ENCODE measurements around the gene CNIH4. TPM values are rescaled to one million over a fixed set of nuclear protein-coding genes. Genes with fewer than 3 reads are reported as not detected.

Gene CNIH4
- total and polyA plus RNA-seq, 10 of the 15 experiments (the other 5 are each of a cell fraction or from before 2014, with no cell fraction given), result 23.2 to 173 (median 51.4) TPM

DNA sequence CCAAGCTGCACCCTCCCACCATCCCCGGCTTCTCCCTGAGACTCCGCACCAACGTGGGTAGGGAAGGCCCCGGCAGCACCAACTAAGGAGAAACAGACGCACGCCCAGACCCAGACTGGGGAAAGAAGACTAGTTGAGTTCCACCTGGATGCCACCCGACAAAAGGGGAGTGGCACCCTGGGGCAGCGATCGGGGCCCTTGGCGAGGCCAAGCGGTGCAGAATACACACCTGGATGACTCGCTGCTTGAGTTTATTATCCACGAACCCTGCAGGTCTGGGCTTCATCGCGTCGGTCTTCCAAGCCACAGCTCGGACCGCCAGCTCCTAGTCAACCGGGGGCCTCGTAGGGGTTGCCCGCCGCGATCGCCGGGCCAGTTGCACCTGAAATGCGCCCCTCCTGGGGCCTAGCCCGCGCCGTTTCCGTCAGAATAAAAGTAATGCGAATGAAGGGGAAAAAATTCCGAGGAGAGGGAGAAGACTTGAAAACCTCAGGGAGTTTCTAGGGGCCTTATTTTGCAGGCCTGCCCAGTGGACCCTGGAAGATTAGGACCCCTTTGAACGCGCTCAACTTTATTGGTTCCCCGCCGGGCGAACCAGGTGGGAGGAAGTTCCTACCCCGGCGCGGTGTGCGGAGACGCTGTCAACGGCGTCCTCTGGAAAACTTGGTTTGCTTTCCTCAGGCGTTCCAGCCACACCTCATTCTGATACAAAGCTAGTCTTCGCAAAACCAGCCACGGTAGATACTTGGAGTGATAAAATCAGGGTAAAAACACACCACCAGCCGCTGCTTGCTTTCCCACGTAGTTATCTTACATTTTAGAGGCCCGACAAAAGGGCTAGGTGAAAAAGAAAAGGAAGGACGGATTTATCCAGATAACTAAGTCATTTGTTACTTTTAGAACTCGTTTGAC lies 26.6 kb upstream of the CNIH4 start, which contains the start of gene NVL (continued):
- no peak for TF ChIP-seq RELA (IDR thresholded peaks at IDR 0.05; ENCODE audit: borderline replicate concordance, partially characterized antibody)
- TF ChIP-seq ESRRA (IDR thresholded peaks at IDR 0.05; ENCODE audit: low read length), result 0 out of 2 replicates have a peak, but pooled peaks have one; percentile 33
- TF ChIP-seq EED (IDR thresholded peaks at IDR 0.05; ENCODE audit: low read depth), result peak; percentile 67; the same call in 1 of the 2 replicates
- TF ChIP-seq ZNF274 (IDR thresholded peaks at IDR 0.05; ENCODE audit: insufficient read depth, insufficient read length), result no peak
- peak; percentile 64; the same call in 1 of the 2 replicates for TF ChIP-seq NFYB (IDR thresholded peaks at IDR 0.05; ENCODE audit: insufficient read depth, low read depth, low read length)
- TF ChIP-seq ATF7 (IDR thresholded peaks at IDR 0.05; ENCODE audit: low read depth), result peak; percentile 51
- no peak for TF ChIP-seq TCF3 (IDR thresholded peaks at IDR 0.05; ENCODE audit: borderline replicate concordance, insufficient read depth, low read depth, low read length)
- TF ChIP-seq TAF1 (IDR thresholded peaks at IDR 0.05; ENCODE audit: borderline replicate concordance, low read depth, low read length), result peak; percentile 76
- TF ChIP-seq, protein P1, sequence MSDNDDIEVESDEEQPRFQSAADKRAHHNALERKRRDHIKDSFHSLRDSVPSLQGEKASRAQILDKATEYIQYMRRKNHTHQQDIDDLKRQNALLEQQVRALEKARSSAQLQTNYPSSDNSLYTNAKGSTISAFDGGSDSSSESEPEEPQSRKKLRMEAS (IDR thresholded peaks at IDR 0.05; ENCODE audit: low read depth, low read length), result peak; percentile 57; the same call in 1 of the 2 replicates
- TF ChIP-seq, protein P2, sequence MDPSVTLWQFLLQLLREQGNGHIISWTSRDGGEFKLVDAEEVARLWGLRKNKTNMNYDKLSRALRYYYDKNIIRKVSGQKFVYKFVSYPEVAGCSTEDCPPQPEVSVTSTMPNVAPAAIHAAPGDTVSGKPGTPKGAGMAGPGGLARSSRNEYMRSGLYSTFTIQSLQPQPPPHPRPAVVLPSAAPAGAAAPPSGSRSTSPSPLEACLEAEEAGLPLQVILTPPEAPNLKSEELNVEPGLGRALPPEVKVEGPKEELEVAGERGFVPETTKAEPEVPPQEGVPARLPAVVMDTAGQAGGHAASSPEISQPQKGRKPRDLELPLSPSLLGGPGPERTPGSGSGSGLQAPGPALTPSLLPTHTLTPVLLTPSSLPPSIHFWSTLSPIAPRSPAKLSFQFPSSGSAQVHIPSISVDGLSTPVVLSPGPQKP (IDR thresholded peaks at IDR 0.05; ENCODE audit: low read depth, low read length), result peak; percentile 63; the same call in 1 of the 2 replicates
- no peak for TF ChIP-seq MTA2 (IDR thresholded peaks at IDR 0.05; ENCODE audit: low read depth)
- no peak for TF ChIP-seq MXI1 (IDR thresholded peaks at IDR 0.05; ENCODE audit: low read depth, low read length)
- no peak for TF ChIP-seq NFIC (IDR thresholded peaks at IDR 0.05; ENCODE audit: low read depth, low read length)
- TF ChIP-seq SP1 (IDR thresholded peaks at IDR 0.05; ENCODE audit: low read depth, low read length), result peak; percentile 67
- TF ChIP-seq TCF7 (IDR thresholded peaks at IDR 0.05; ENCODE audit: borderline replicate concordance), result no peak
- TF ChIP-seq, protein P3, sequence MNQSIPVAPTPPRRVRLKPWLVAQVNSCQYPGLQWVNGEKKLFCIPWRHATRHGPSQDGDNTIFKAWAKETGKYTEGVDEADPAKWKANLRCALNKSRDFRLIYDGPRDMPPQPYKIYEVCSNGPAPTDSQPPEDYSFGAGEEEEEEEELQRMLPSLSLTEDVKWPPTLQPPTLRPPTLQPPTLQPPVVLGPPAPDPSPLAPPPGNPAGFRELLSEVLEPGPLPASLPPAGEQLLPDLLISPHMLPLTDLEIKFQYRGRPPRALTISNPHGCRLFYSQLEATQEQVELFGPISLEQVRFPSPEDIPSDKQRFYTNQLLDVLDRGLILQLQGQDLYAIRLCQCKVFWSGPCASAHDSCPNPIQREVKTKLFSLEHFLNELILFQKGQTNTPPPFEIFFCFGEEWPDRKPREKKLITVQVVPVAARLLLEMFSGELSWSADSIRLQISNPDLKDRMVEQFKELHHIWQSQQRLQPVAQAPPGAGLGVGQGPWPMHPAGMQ (IDR thresholded peaks at IDR 0.05; ENCODE audit: borderline replicate concordance), result peak; percentile 99
- no peak for TF ChIP-seq FOXK2 (IDR thresholded peaks at IDR 0.05)
- no peak for TF ChIP-seq IRF4 (IDR thresholded peaks at IDR 0.05; ENCODE audit: low read depth, low read length)
- no peak for TF ChIP-seq ZBED1 (IDR thresholded peaks at IDR 0.05; ENCODE audit: borderline replicate concordance)
- peak; percentile 70; the same call in 2 of the 3 replicates for TF ChIP-seq POU2F2 (IDR thresholded peaks at IDR 0.05; ENCODE audit: borderline replicate concordance, low read depth, low read length)
- TF ChIP-seq, protein P4, sequence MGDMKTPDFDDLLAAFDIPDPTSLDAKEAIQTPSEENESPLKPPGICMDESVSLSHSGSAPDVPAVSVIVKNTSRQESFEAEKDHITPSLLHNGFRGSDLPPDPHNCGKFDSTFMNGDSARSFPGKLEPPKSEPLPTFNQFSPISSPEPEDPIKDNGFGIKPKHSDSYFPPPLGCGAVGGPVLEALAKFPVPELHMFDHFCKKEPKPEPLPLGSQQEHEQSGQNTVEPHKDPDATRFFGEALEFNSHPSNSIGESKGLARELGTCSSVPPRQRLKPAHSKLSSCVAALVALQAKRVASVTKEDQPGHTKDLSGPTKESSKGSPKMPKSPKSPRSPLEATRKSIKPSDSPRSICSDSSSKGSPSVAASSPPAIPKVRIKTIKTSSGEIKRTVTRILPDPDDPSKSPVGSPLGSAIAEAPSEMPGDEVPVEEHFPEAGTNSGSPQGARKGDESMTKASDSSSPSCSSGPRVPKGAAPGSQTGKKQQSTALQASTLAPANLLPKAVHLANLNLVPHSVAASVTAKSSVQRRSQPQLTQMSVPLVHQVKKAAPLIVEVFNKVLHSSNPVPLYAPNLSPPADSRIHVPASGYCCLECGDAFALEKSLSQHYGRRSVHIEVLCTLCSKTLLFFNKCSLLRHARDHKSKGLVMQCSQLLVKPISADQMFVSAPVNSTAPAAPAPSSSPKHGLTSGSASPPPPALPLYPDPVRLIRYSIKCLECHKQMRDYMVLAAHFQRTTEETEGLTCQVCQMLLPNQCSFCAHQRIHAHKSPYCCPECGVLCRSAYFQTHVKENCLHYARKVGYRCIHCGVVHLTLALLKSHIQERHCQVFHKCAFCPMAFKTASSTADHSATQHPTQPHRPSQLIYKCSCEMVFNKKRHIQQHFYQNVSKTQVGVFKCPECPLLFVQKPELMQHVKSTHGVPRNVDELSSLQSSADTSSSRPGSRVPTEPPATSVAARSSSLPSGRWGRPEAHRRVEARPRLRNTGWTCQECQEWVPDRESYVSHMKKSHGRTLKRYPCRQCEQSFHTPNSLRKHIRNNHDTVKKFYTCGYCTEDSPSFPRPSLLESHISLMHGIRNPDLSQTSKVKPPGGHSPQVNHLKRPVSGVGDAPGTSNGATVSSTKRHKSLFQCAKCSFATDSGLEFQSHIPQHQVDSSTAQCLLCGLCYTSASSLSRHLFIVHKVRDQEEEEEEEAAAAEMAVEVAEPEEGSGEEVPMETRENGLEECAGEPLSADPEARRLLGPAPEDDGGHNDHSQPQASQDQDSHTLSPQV (IDR thresholded peaks at IDR 0.05), result peak; percentile 93
- TF ChIP-seq ZSCAN29 (IDR thresholded peaks at IDR 0.05), result no peak
